Measurements from ENCODE around the gene BSDC1.

The BSDC1 gene

DNA sequence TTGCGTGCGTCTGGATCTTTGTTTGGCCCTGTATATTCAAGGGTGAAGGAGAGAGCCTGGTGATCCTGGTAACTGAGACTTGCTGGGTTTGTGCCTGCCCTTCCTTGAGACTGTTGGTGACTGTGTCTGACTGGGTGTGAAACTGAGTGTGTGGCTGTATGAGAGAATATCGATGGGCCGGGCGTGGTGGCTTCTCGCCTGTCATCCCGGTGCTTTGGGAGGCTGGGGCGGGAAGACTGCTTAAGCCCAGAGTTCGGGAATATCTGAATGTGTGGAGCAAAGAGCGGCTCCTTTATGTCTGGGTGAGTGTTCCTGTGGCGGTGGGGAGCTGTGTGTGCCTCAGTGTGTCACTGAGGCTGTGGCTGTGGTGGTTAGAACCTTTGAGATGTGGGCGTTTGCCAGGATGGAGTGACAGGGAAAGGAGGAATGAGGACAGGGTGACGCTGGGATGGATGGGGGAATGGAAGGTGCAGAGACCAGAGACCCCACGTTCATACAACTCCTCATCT lies 55.5 kb downstream of the BSDC1 start:
- TF ChIP-seq, protein P1, sequence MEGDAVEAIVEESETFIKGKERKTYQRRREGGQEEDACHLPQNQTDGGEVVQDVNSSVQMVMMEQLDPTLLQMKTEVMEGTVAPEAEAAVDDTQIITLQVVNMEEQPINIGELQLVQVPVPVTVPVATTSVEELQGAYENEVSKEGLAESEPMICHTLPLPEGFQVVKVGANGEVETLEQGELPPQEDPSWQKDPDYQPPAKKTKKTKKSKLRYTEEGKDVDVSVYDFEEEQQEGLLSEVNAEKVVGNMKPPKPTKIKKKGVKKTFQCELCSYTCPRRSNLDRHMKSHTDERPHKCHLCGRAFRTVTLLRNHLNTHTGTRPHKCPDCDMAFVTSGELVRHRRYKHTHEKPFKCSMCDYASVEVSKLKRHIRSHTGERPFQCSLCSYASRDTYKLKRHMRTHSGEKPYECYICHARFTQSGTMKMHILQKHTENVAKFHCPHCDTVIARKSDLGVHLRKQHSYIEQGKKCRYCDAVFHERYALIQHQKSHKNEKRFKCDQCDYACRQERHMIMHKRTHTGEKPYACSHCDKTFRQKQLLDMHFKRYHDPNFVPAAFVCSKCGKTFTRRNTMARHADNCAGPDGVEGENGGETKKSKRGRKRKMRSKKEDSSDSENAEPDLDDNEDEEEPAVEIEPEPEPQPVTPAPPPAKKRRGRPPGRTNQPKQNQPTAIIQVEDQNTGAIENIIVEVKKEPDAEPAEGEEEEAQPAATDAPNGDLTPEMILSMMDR (IDR thresholded peaks at IDR 0.05; ENCODE audit: low read depth, low read length): no peak

DNA sequence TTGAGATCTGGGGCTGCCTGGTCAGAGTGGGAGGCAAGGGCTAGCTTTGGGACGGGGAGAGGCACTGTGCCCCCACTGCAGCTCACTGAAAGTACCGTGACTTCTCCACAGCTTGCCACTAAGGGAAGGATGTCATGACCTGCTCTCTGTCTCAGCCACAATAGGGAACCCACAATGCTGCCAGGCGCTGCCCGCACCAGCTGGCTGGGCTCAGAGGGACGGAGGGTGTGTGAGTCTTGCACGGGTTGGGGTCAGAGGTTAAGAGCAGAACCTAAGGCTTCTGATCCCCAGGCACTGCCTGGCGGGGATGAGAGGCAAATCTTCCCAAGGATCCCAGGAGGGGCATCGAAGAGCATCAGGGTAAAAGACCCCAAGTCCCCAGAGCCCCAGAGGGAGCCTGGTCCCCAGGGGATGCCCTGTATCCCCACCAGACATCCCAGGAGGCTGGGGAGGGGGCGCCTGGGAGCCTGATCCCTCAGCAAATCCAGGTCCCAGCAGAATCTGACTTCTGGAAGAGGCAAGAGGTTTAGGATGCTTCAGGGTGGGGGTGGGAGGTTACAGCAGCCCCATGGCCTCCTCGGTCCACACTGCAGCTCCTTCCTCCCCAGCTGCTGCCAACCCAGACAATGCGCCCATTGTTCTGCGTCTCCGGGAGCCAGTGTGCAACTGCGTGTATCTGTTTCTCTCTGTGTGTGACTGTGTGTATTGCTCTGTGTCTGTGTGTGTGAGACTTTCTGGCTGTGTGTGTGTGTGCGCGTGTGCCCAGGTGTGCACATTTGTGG lies 56.2 kb downstream of the BSDC1 start:
- DNase-seq (ENCODE audit: extremely low read depth, low read depth): no peak
- TF ChIP-seq, protein P1 (IDR thresholded peaks at IDR 0.05; ENCODE audit: low read depth, low read length): no peak

More for the DNA sequence above, 55.5 kb downstream of the BSDC1 start:
- no peak for DNase-seq (ENCODE audit: extremely low read depth, low read depth)

DNA sequence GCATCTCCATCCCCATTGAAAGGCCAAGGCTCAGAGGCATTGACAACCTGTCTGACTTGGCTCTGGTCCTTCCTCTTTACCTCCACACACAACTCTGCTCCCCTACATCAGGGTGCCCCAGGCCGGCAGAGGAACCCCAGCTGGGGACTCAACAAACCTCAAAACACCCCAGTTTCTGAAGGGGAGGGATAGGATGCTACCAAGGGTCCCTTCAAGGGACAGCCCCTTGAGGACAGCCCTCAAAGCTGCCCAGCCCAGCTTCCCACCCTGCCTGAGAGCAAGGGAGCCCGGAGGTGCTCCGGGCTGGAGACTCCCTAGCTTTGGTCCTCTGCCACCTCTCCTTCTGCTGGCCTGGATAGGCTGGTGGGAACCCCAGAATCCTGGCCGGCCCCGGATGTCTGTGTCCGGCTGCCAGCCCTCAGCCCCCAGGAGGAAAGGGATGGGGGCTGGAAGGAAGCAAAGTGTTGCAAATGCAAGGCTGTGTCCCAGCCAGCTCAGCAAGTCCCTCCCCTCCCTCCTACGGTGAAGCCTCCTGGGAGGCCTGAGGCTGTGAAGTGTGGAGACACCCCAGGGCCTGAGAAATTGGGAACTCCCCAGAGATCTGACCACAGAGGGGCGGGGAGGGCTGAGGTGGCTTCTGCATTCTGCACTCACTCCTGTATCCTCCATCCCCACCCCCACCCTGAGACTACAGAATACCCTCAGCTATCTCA lies 57.1 kb downstream of the BSDC1 start:
- TF ChIP-seq, protein P1 (IDR thresholded peaks at IDR 0.05; ENCODE audit: low read depth, low read length): no peak
- no peak for DNase-seq (ENCODE audit: extremely low read depth, low read depth)

DNA sequence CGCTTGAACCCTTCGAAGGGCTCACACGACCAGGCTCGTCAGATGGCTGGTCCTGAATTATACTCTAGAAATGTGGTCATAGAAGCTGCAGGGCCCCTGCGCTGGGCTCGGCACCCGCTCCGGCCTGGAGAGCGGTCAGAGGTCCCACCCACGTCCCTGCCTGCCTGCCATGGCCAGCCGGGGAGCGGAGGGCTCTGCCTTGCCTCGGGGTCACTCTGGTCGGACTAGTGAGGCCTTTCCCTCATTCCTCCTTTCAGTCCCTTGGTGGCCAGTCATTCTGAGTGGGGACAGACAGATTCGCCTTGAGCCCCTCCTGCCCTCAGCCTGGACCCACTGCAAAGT lies 57.7 kb downstream of the BSDC1 start:
- TF ChIP-seq, protein P1 (IDR thresholded peaks at IDR 0.05; ENCODE audit: low read depth, low read length): no peak
- no peak for DNase-seq (ENCODE audit: extremely low read depth, low read depth)

DNA sequence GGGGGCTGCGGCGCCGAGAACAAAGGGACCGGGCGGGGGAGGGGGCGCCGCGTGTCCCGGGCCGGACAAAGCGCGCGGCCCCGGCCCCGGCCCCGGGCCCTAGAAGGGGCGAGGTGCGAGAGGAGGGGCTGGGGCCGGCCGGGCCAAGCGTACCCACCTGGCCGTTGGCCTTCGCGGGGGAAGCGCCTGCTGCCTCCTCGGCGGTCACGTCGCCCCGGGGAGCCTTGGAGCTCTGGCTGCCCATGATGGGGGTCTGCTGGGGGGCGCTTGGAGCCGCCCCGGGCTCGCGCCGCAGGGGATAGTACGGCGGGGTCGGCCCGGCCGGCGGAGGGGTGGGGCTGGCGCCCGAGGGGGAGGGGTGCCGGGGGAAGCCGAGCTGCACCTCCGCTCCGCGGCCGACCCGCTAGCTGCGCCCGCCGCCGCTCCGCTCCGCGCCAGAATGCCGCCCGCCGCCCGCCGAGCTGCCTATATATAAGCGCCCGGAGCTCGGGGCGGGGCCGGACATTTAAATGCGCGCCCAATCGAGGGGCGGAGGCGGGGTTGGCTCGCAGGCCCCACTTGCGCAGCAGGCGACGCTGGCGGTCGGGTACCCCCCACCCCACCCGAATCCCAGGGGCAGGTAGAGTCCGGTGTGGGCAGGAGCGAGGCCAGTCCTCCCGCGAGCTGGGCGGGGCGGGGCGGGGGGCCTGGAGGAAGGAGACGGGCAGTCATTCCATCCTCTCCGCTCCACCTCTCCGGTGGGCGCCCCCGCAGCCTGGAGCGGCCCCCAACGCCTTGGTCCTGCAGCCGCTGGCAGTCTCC lies 58.3 kb downstream of the BSDC1 start, which contains the start of gene MARCKSL1:
Gene MARCKSL1 (minus strand): TSS at position 444 of the 801 bp plus-strand sequence. CDS start 200 bp downstream, at position 244.
- TF ChIP-seq, protein P1 (IDR thresholded peaks at IDR 0.05; ENCODE audit: low read depth, low read length): no peak
- DNase-seq (ENCODE audit: extremely low read depth, low read depth): no peak

DNA sequence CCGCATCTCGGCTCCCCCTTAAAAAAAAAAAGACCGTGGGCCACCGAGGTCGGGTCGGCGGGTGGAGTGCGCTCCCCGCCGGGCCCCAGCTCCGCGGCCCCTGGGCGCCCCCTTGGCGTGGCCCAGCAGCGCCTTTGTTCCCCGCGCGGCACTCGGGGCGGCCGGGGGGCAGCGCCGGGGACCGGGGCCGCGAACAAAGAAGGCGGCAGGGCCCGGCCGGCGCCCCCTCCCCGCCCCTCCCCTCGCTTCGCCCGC lies 58.8 kb downstream of the BSDC1 start:
- TF ChIP-seq, protein P1 (IDR thresholded peaks at IDR 0.05; ENCODE audit: low read depth, low read length): no peak
- DNase-seq (ENCODE audit: extremely low read depth, low read depth): no peak
